Stimulated activated naive CD8-positive, alpha-beta T cell treated with anti-CD3 and anti-CD28 coated beads, Interleukin-15, Interleukin-2, amounts not matched to agents 100 ng/mL and 50 ng/mL, for 24 hours (primary cell): ENCODE results near the gene CELF4.

Experiments
- H3K27ac Mint-ChIP-seq: one replicate; pipeline ENCODE4 v1.8.0; 2021; ENCODE audit warnings: mild to moderate bottlenecking, mixed read lengths
- H3K27me3 Mint-ChIP-seq: one replicate; pipeline ENCODE4 v1.8.0; 2021; ENCODE audit warnings: mixed read lengths
- H3K36me3 Mint-ChIP-seq: one replicate; pipeline ENCODE4 v1.8.0; 2021; ENCODE audit warnings: low read depth, mixed read lengths
- H3K4me1 Mint-ChIP-seq: one replicate; pipeline ENCODE4 v1.8.0; 2021; ENCODE audit warnings: low read depth, mixed read lengths
- H3K4me3 Mint-ChIP-seq: one replicate; pipeline ENCODE4 v1.8.0; 2021; ENCODE audit warnings: mild to moderate bottlenecking, mixed read lengths
- H3K9me3 Mint-ChIP-seq: one replicate; pipeline ENCODE4 v1.8.0; 2021; ENCODE audit warnings: mixed read lengths

CELF4 gene

GRCh38 chr18:37564711-37565100, 892 bp downstream of the CELF4 start:
- no peak overlapping the region for H3K4me3 Mint-ChIP-seq
- H3K36me3 Mint-ChIP-seq: no peaks in the 10 kb centered on the region
- peaks cover 63% of the 10 kb centered on the region for H3K27me3 Mint-ChIP-seq
- H3K27ac Mint-ChIP-seq: no peak overlapping the region
- peaks cover 12% of the 10 kb centered on the region for H3K4me1 Mint-ChIP-seq
- H3K9me3 Mint-ChIP-seq: no peaks in the 10 kb centered on the region

GRCh38 chr18:37563931-37564392, 1.6 kb downstream of the CELF4 start:
- peaks cover 12% of the 10 kb centered on the region for H3K4me1 Mint-ChIP-seq
- no peaks in the 10 kb centered on the region for H3K36me3 Mint-ChIP-seq
- no peak overlapping the region for H3K27ac Mint-ChIP-seq
- H3K27me3 Mint-ChIP-seq: peaks cover 63% of the 10 kb centered on the region
- no peak overlapping the region for H3K4me3 Mint-ChIP-seq
- H3K9me3 Mint-ChIP-seq: no peaks in the 10 kb centered on the region

GRCh38 chr18:37561986-37562385, 3.6 kb downstream of the CELF4 start:
- Mint-ChIP-seq H3K9me3 (no peaks in the 10 kb centered on the region), H3K27me3 (peaks cover 61% of the 10 kb centered on the region), H3K4me1 (peaks cover 5% of the 10 kb centered on the region), H3K27ac (no peak overlapping the region), H3K4me3 (no peak overlapping the region), H3K36me3 (no peaks in the 10 kb centered on the region)

GRCh38 chr18:37560003-37560402, 5.6 kb downstream of the CELF4 start:
- Mint-ChIP-seq H3K9me3 (no peaks in the 10 kb centered on the region), H3K4me3 (no peak overlapping the region), H3K36me3 (no peaks in the 10 kb centered on the region), H3K27ac (no peak overlapping the region), H3K4me1 (no peaks in the 10 kb centered on the region), H3K27me3 (peaks cover 48% of the 10 kb centered on the region)

- H3K27me3 Mint-ChIP-seq: peaks cover 40% of the 10 kb centered on the region
- no peak overlapping the region for H3K27ac Mint-ChIP-seq
- no peaks in the 10 kb centered on the region for H3K4me1 Mint-ChIP-seq
These were observed 6.4 kb downstream of the CELF4 start for GRCh38 chr18:37559194-37559593.

GRCh38 chr18:37554399-37554787, 11.2 kb downstream of the CELF4 start:
- no peak overlapping the region for H3K4me3 Mint-ChIP-seq
- peaks cover 16% of the 10 kb centered on the region for H3K27me3 Mint-ChIP-seq
- no peaks in the 10 kb centered on the region for H3K4me1 Mint-ChIP-seq
- no peak overlapping the region for H3K27ac Mint-ChIP-seq
- no peaks in the 10 kb centered on the region for H3K36me3 Mint-ChIP-seq
- no peaks in the 10 kb centered on the region for H3K9me3 Mint-ChIP-seq

More at GRCh38 chr18:37559194-37559593, 6.4 kb downstream of the CELF4 start:
- no peaks in the 10 kb centered on the region for H3K36me3 Mint-ChIP-seq
- no peaks in the 10 kb centered on the region for H3K9me3 Mint-ChIP-seq
- H3K4me3 Mint-ChIP-seq: no peak overlapping the region

- Mint-ChIP-seq H3K27ac (no peak overlapping the region), H3K4me1 (no peaks in the 10 kb centered on the region), H3K27me3 (peaks cover 11% of the 10 kb centered on the region), H3K9me3 (no peaks in the 10 kb centered on the region), H3K4me3 (no peak overlapping the region), H3K36me3 (no peaks in the 10 kb centered on the region)
These were observed 11.8 kb downstream of the CELF4 start for GRCh38 chr18:37553633-37554398.

GRCh38 chr18:37552286-37552685, 13.3 kb downstream of the CELF4 start:
- Mint-ChIP-seq H3K27me3 (peaks cover 2% of the 10 kb centered on the region), H3K36me3 (no peaks in the 10 kb centered on the region), H3K27ac (no peak overlapping the region), H3K4me1 (no peaks in the 10 kb centered on the region), H3K9me3 (no peaks in the 10 kb centered on the region), H3K4me3 (no peak overlapping the region)

- Mint-ChIP-seq H3K36me3 (no peaks in the 10 kb centered on the region), H3K4me3 (no peak overlapping the region), H3K27me3 (no peaks in the 10 kb centered on the region), H3K27ac (no peak overlapping the region), H3K4me1 (no peaks in the 10 kb centered on the region), H3K9me3 (no peaks in the 10 kb centered on the region)
These were observed 13.8 kb downstream of the CELF4 start for GRCh38 chr18:37551846-37552245.

GRCh38 chr18:37551249-37551648, 14.3 kb downstream of the CELF4 start:
- Mint-ChIP-seq H3K4me3 (no peak overlapping the region), H3K36me3 (no peaks in the 10 kb centered on the region), H3K9me3 (no peaks in the 10 kb centered on the region), H3K27me3 (no peaks in the 10 kb centered on the region), H3K4me1 (no peaks in the 10 kb centered on the region), H3K27ac (no peak overlapping the region)

- no peaks in the 10 kb centered on the region for H3K4me1 Mint-ChIP-seq
- H3K27ac Mint-ChIP-seq: no peak overlapping the region
These were observed 15.3 kb downstream of the CELF4 start for GRCh38 chr18:37550118-37550875.

GRCh38 chr18:37548679-37549289, 16.8 kb downstream of the CELF4 start:
- no peak overlapping the region for H3K27ac Mint-ChIP-seq

More at GRCh38 chr18:37550118-37550875, 15.3 kb downstream of the CELF4 start:
- Mint-ChIP-seq H3K27me3 (no peaks in the 10 kb centered on the region), H3K4me3 (no peak overlapping the region), H3K9me3 (no peaks in the 10 kb centered on the region), H3K36me3 (no peaks in the 10 kb centered on the region)

GRCh38 chr18:37547196-37547827, 18.3 kb downstream of the CELF4 start:
- Mint-ChIP-seq H3K36me3 (no peaks in the 10 kb centered on the region), H3K27me3 (no peaks in the 10 kb centered on the region), H3K4me3 (no peak overlapping the region), H3K27ac (no peak overlapping the region), H3K4me1 (no peaks in the 10 kb centered on the region), H3K9me3 (no peaks in the 10 kb centered on the region)

More at GRCh38 chr18:37548679-37549289, 16.8 kb downstream of the CELF4 start:
- Mint-ChIP-seq H3K4me3 (no peak overlapping the region), H3K36me3 (no peaks in the 10 kb centered on the region), H3K9me3 (no peaks in the 10 kb centered on the region), H3K27me3 (no peaks in the 10 kb centered on the region), H3K4me1 (no peaks in the 10 kb centered on the region)

- Mint-ChIP-seq H3K4me1 (no peaks in the 10 kb centered on the region), H3K36me3 (no peaks in the 10 kb centered on the region), H3K27me3 (no peaks in the 10 kb centered on the region), H3K4me3 (no peak overlapping the region), H3K9me3 (no peaks in the 10 kb centered on the region), H3K27ac (no peak overlapping the region)
These were observed 18.9 kb downstream of the CELF4 start for GRCh38 chr18:37546651-37547050.

GRCh38 chr18:37546272-37546537, 19.4 kb downstream of the CELF4 start:
- Mint-ChIP-seq H3K27me3 (peaks cover 2% of the 10 kb centered on the region), H3K4me3 (no peak overlapping the region), H3K36me3 (no peaks in the 10 kb centered on the region), H3K4me1 (no peaks in the 10 kb centered on the region), H3K27ac (no peak overlapping the region), H3K9me3 (no peaks in the 10 kb centered on the region)
